K562 (cell line): ENCODE results near the gene ENPP6. TPM values are rescaled to one million over a fixed set of nuclear protein-coding genes. Genes with fewer than 3 reads are reported as not detected.

Experiments
- ATAC-seq: fragments of 200-7000 bp; cut with Tn5 transposase; 3 replicates; pipeline ENCODE4 v1.9.1; 2020; ENCODE audit warnings: moderate library complexity
- BruUV-seq: library from RNA; stranded (reverse); fragments of 400-500 nt; replicated peaks from 2 replicates; lab custom pipeline; 2021; lab: Mats Ljungman, UMichigan
- CTCF ChIA-PET: fragments of 300-600 bp; formaldehyde crosslinking; extraction: SDS; loops from one replicate; lab custom pipeline; 2021; ENCODE audit warnings: low intra/inter-chr PET ratio; lab: Yijun Ruan, JAX
- POLR2A ChIA-PET: fragments of 300-600, 350-650 bp; sonication (Branson Sonifier 250); formaldehyde crosslinking; extraction: SDS; loops from one replicate; lab custom pipeline; 2021; ENCODE audit warnings: antibody characterized with exemption, inconsistent platforms; lab: Yijun Ruan, JAX
- DNase-seq, 4 experiments: peaks; one replicate each; pipeline versions ENCODE4 v3.0.0 to v3.0.0-alpha.2; 2011 to 2018; ENCODE audit warnings: low spot score in 3 of 4, mixed read lengths in 3 of 4; ENCODE audit errors: extremely low read depth in 1 of 4
- FAIRE-seq: peaks from 2 replicates; lab custom pipeline; 2011; peaks lifted over from hg19 to GRCh38; lab: Jason Lieb, UNC
- H2AFZ ChIP-seq: 2 replicates; pipeline ENCODE4 v1.6.0; 2011; ENCODE audit warnings: low read depth, low read length, control low read depth, inconsistent platforms
- H3K27ac ChIP-seq: fragments of 200-600 bp; 3 replicates; pipeline ENCODE4 v1.8.0; 2011; ENCODE audit warnings: low read depth, mild to moderate bottlenecking, control low read depth, inconsistent platforms, low read length, moderate library complexity, mixed read lengths; ENCODE audit errors: extremely low read depth
- H3K27me3 ChIP-seq, 2 experiments: fragments of 300-600 bp in 1 of 2; 2 replicates in 1 of 2; 3 replicates in 1 of 2; pipeline versions ENCODE4 v1.6.0 to v1.8.0; 2011; ENCODE audit warnings: inconsistent platforms in 2 of 2, low read length in 2 of 2, mild to moderate bottlenecking in 1 of 2, mixed read lengths in 1 of 2, moderate library complexity in 1 of 2; ENCODE audit not compliant: control insufficient read depth in 2 of 2, insufficient read depth in 2 of 2
- H3K36me3 ChIP-seq: fragments of 300-600 bp; 3 replicates; pipeline ENCODE4 v1.8.0; 2011; ENCODE audit warnings: mild to moderate bottlenecking, low read length, inconsistent platforms; ENCODE audit not compliant: control insufficient read depth, insufficient read depth
- H3K4me1 ChIP-seq, 2 experiments: fragments of 200-600 bp in 1 of 2; replicated peaks in 1 of 2; 2 replicates in 1 of 2; 3 replicates in 1 of 2; pipeline versions ENCODE4 v1.5.1 to v1.8.0; 2011; ENCODE audit warnings: inconsistent platforms in 2 of 2, low read length in 2 of 2, mild to moderate bottlenecking in 1 of 2, mixed read lengths in 1 of 2, moderate library complexity in 1 of 2; ENCODE audit not compliant: control insufficient read depth in 2 of 2, insufficient read depth in 2 of 2
- H3K4me2 ChIP-seq: 2 replicates; pipeline ENCODE4 v1.6.1; 2011; ENCODE audit warnings: low read length, control low read depth, inconsistent platforms, mixed read lengths; ENCODE audit not compliant: insufficient read depth
- H3K4me3 ChIP-seq: fragments of 200-600 bp; sonication (generic), shearing (Covaris generic); 2 replicates; pipeline ENCODE4 v1.5.1; 2016; ENCODE audit warnings: control low read depth, inconsistent platforms
- H3K79me2 ChIP-seq: fragments of 200-600 bp; 3 replicates; pipeline ENCODE4 v1.8.0; 2011; ENCODE audit warnings: low read length, inconsistent platforms; ENCODE audit not compliant: control insufficient read depth, insufficient read depth
- H3K9ac ChIP-seq, 2 experiments: 2 replicates each; pipeline versions ENCODE4 v1.6.0 to v1.6.1; 2011; ENCODE audit warnings: low read depth in 2 of 2, low read length in 2 of 2, control low read depth in 1 of 2, inconsistent platforms in 1 of 2, mild to moderate bottlenecking in 1 of 2, mixed read lengths in 1 of 2; ENCODE audit not compliant: insufficient read depth in 1 of 2
- H3K9me1 ChIP-seq: one replicate; pipeline ENCODE4 v1.6.0; 2011; ENCODE audit warnings: inconsistent platforms, mild to moderate bottlenecking, low read length, moderate library complexity; ENCODE audit not compliant: control insufficient read depth, insufficient read depth
- H3K9me3 ChIP-seq: replicated peaks from 2 replicates; pipeline ENCODE4 v1.5.1; 2011; ENCODE audit warnings: low read depth, low read length, inconsistent platforms; ENCODE audit not compliant: control insufficient read depth, insufficient read depth
- H4K20me1 ChIP-seq: replicated peaks from 2 replicates; pipeline ENCODE4 v1.6.1; 2011; ENCODE audit warnings: low read length, inconsistent platforms, mixed read lengths; ENCODE audit not compliant: control insufficient read depth, insufficient read depth
- ARID1B ChIP-seq: fragments of 450-650 bp; IDR thresholded peaks from 2 replicates; pipeline ENCODE4 v1.6.1; 2016; ENCODE audit warnings: antibody characterized with exemption, mild to moderate bottlenecking, inconsistent platforms
- BACH1 ChIP-seq: fragments of 200-800 bp; sonication (Bioruptor generic); IDR thresholded peaks from 2 replicates; pipeline ENCODE4 v1.6.1; 2016; ENCODE audit warnings: missing genetic modification characterization, missing compliant biosample characterization
- BHLHE40 ChIP-seq: IDR thresholded peaks from 2 replicates; pipeline ENCODE4 v1.6.1; 2011; ENCODE audit warnings: low read length, improper control_type of control experiment
- CBFA2T3 ChIP-seq: fragments of 450-650 bp; IDR thresholded peaks from 2 replicates; pipeline ENCODE4 v1.6.1; 2017
- CCAR2 ChIP-seq: fragments of 200-400 bp; formaldehyde crosslinking; IDR thresholded peaks from 2 replicates; pipeline ENCODE4 v1.6.1; 2017; ENCODE audit warnings: mild to moderate bottlenecking, low read depth, low read length
- CHD4 ChIP-seq: fragments of 200-600 bp; sonication (generic); IDR thresholded peaks from 3 replicates; pipeline ENCODE4 v1.6.1; 2012; ENCODE audit warnings: low read depth, mild to moderate bottlenecking, mixed read lengths, low read length, inconsistent platforms; ENCODE audit not compliant: insufficient read depth, insufficient replicate concordance, poor library complexity, severe bottlenecking
- KLF16 ChIP-seq: IDR thresholded peaks from 2 replicates; pipeline ENCODE4 v1.6.1; 2016; ENCODE audit warnings: antibody characterized with exemption
- MCM2 ChIP-seq: fragments of 450-650 bp; IDR thresholded peaks from 2 replicates; pipeline ENCODE4 v1.6.1; 2017; ENCODE audit warnings: low read depth, mild to moderate bottlenecking
- RBM14 ChIP-seq: fragments of 200-400 bp; formaldehyde crosslinking; IDR thresholded peaks from 2 replicates; pipeline ENCODE4 v1.6.1; 2018; ENCODE audit warnings: low read depth, mild to moderate bottlenecking, low read length, moderate library complexity, borderline replicate concordance; ENCODE audit not compliant: insufficient read depth
- RBM34 ChIP-seq: fragments of 200-400 bp; formaldehyde crosslinking; IDR thresholded peaks from 2 replicates; pipeline ENCODE4 v1.6.1; 2018; ENCODE audit warnings: low read length, borderline replicate concordance; ENCODE audit not compliant: insufficient read depth
- SMARCA4 ChIP-seq: fragments of 450-650 bp; IDR thresholded peaks from 2 replicates; pipeline ENCODE4 v1.6.1; 2016
- TAL1 ChIP-seq: fragments of 450-650 bp; IDR thresholded peaks from 2 replicates; pipeline ENCODE4 v1.6.1; 2016; ENCODE audit warnings: mild to moderate bottlenecking
- ZNF766 ChIP-seq: fragments of 200-800 bp; sonication (Bioruptor generic); conservative IDR thresholded peaks from 2 replicates; pipeline ENCODE4 v1.6.1; 2016; ENCODE audit warnings: missing genetic modification characterization, missing compliant biosample characterization
- ZNF778 ChIP-seq: fragments of 450-650 bp; formaldehyde crosslinking; IDR thresholded peaks from 2 replicates; pipeline ENCODE4 v1.4.0; 2020; ENCODE audit warnings: mild to moderate bottlenecking, moderate library complexity
- WGBS: fragments of 100-300 bp; shearing (Covaris generic); methylation state at CpG from one replicate; pipeline ENCODE4 v1.1.6; 2016; ENCODE audit warnings: low coverage, mixed read lengths; ENCODE audit not compliant: insufficient coverage; ENCODE audit errors: missing lambda C conversion rate; 5-methylcytosine and 5-hydroxymethylcytosine counted together
- in situ Hi-C: fragments of 300-500 bp; cut with MboI; formaldehyde crosslinking; loops from 4 replicates; pipeline ENCODE4 v1.15.0; 2018; ENCODE audit warnings: inconsistent platforms, mixed read lengths
- intact Hi-C: fragments of 100-400 bp; cut with micrococcal nuclease; formaldehyde crosslinking; loops from 2 replicates; pipeline ENCODE4 v1.14.2; 2022
- polyA plus RNA-seq, 8 experiments: library from polyadenylated mRNA; depleted of rRNA in 4 of 8; stranded (reverse) in 5 of 8; unstranded in 3 of 8; fragments of >200 nt; fragmentation: Nextera tagmentation in 2 of 8; fragmentation: Illumina TruSeq in 1 of 8; extraction: Ambion mirVana in 2 of 8; extraction: Trizol in 1 of 8; gene quantifications; 2 replicates each; pipeline versions ENCODE4 v1.2.1 to v1.2.3, GENCODE V29; 2011 to 2014; ENCODE audit warnings: inconsistent platforms in 1 of 8, missing spikeins in 1 of 8
- total RNA-seq, 7 experiments: library from RNA; depleted of rRNA in 6 of 7; stranded (reverse); fragments of >200 nt in 6 of 7; fragmentation: Illumina TruSeq in 2 of 7; extraction: Trizol in 2 of 7; gene quantifications; 2 replicates each; pipeline versions ENCODE4 v1.2.1 to v1.2.3, GENCODE V29; 2011 to 2021; ENCODE audit warnings: low replicate concordance in 1 of 7
- TF ChIP-seq, protein P1 (sequence below): fragments of 450-650 bp; IDR thresholded peaks from 2 replicates; pipeline ENCODE4 v1.6.1; 2016
- TF ChIP-seq, protein P2 (sequence below): fragments of 200-800 bp; sonication (Bioruptor generic); IDR thresholded peaks from 2 replicates; pipeline ENCODE4 v1.6.1; 2017; ENCODE audit warnings: missing genetic modification characterization, missing compliant biosample characterization
- TF ChIP-seq, protein P3 (sequence below): sonication (generic); IDR thresholded peaks from 2 replicates; pipeline ENCODE4 v1.6.1; 2016

Gene ENPP6
- total and polyA plus RNA-seq, 9 of the 15 experiments (the other 6 are each of a cell fraction or from before 2014, with no cell fraction given): 0.29 TPM; not detected in 8

DNA sequence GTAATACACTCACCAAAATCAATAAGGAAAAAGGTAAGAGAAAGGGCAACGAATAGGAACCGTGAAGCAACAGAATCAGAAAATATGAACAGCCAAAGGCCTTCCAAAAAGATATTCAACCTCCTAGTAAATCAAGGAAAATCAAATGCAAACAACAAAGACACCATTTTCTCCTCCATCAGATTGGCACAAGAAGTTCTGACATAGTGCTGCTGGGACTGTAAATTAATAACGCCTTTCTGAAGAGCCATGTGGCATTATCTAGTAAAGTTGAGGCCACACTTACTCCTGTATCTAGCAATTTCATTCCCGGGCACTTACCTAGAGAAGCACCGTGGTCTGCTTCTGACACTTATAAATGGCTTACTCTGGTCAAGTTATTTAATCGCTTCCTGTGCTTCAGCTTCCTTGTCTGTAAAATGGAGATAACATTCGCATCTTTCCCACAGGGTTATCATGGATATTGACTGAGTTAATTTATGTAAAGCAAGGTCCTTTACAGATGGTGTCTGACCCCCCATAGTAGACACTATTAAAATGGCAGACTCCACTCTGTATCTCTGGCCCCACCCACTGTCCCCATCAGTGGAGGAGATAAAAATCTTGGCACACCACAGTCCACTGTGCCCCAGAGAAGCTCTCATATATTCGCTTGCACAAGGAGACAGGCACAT is 20.5 kb upstream of the ENPP6 start:
- POLR2A ChIA-PET: interaction anchor here (0.6 to 1.5 kb wide), 2 partner anchors 8 to 13 kb away, joined by 3 to 4 read pairs; no protein-coding TSS in a partner anchor
- no peak for FAIRE-seq
- TF ChIP-seq RBM34 (no peak), BHLHE40 (0 out of 2 replicates have a peak, but pooled peaks have one; percentile 9), KLF16 (0 out of 2 replicates have a peak, but pooled peaks have one; percentile 45), BACH1 (tag) (peak; percentile 18; the same call in 1 of the 2 replicates), TAL1 (peak; percentile 46), ZNF766 (CRISPR knock-in tag) (0 out of 2 replicates have a peak, but pooled peaks have one; percentile 39), RBM14 (no peak), ZNF778 (no peak), MCM2 (no peak), SMARCA4 (peak; percentile 31; the same call in 1 of the 2 replicates), CBFA2T3 (peak; percentile 72), CCAR2 (no peak), ARID1B (peak; percentile 70), CHD4 (no peak)
- TF ChIP-seq, protein P1, sequence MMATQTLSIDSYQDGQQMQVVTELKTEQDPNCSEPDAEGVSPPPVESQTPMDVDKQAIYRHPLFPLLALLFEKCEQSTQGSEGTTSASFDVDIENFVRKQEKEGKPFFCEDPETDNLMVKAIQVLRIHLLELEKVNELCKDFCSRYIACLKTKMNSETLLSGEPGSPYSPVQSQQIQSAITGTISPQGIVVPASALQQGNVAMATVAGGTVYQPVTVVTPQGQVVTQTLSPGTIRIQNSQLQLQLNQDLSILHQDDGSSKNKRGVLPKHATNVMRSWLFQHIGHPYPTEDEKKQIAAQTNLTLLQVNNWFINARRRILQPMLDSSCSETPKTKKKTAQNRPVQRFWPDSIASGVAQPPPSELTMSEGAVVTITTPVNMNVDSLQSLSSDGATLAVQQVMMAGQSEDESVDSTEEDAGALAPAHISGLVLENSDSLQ: peak; percentile 77
- TF ChIP-seq, protein P2, sequence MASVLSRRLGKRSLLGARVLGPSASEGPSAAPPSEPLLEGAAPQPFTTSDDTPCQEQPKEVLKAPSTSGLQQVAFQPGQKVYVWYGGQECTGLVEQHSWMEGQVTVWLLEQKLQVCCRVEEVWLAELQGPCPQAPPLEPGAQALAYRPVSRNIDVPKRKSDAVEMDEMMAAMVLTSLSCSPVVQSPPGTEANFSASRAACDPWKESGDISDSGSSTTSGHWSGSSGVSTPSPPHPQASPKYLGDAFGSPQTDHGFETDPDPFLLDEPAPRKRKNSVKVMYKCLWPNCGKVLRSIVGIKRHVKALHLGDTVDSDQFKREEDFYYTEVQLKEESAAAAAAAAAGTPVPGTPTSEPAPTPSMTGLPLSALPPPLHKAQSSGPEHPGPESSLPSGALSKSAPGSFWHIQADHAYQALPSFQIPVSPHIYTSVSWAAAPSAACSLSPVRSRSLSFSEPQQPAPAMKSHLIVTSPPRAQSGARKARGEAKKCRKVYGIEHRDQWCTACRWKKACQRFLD: peak; percentile 46; the same call in 1 of the 2 replicates
- TF ChIP-seq, protein P3, sequence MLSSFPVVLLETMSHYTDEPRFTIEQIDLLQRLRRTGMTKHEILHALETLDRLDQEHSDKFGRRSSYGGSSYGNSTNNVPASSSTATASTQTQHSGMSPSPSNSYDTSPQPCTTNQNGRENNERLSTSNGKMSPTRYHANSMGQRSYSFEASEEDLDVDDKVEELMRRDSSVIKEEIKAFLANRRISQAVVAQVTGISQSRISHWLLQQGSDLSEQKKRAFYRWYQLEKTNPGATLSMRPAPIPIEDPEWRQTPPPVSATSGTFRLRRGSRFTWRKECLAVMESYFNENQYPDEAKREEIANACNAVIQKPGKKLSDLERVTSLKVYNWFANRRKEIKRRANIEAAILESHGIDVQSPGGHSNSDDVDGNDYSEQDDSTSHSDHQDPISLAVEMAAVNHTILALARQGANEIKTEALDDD: peak; percentile 55; the same call in 1 of the 2 replicates

More for the DNA sequence above, 20.5 kb upstream of the ENPP6 start:
- peak overlapping the region; percentile 23; the same call in 1 of the 2 replicates for H2AFZ ChIP-seq
- H3K4me3 ChIP-seq: no peak overlapping the region
- DNase-seq (peak in 3 of 4 experiments; percentile 10 to 45 (median 15)), ATAC-seq (peak; percentile 67)
- no peaks in the 10 kb centered on the region for H3K9me1 ChIP-seq
- H3K4me2 ChIP-seq: peak overlapping the region; percentile 17; the same call in 1 of the 2 replicates
- peaks cover 3 to 6% of the 10 kb centered on the region in 2 experiments; a peak in 1 of 5 replicates for H3K27me3 ChIP-seq
- in situ Hi-C loops: no loop called here
- no TSS peak for BruUV-seq
- no peaks in the 10 kb centered on the region for H3K79me2 ChIP-seq
- CTCF ChIA-PET: no interaction called here
- H3K4me1 ChIP-seq: peaks cover 0 to 10% of the 10 kb centered on the region in 2 experiments; a peak in 1 of 5 replicates
- no peaks in the 10 kb centered on the region for H3K36me3 ChIP-seq
- H3K9me3 ChIP-seq: no peaks in the 10 kb centered on the region
- 1% methylated on average over 8 of the region's 8 CpGs for WGBS
- H3K27ac ChIP-seq: no peak overlapping the region
- intact Hi-C loops: no loop called here
- no peaks in the 10 kb centered on the region for H4K20me1 ChIP-seq
- H3K9ac ChIP-seq: no peak overlapping the region
